ENCODE measurements around the gene HYDIN.
"Not testable (repeated sequence)": the region's sequence is repeated elsewhere in the genome, so short reads cannot be mapped to it uniquely, and the experiment has no call there.

DNA sequence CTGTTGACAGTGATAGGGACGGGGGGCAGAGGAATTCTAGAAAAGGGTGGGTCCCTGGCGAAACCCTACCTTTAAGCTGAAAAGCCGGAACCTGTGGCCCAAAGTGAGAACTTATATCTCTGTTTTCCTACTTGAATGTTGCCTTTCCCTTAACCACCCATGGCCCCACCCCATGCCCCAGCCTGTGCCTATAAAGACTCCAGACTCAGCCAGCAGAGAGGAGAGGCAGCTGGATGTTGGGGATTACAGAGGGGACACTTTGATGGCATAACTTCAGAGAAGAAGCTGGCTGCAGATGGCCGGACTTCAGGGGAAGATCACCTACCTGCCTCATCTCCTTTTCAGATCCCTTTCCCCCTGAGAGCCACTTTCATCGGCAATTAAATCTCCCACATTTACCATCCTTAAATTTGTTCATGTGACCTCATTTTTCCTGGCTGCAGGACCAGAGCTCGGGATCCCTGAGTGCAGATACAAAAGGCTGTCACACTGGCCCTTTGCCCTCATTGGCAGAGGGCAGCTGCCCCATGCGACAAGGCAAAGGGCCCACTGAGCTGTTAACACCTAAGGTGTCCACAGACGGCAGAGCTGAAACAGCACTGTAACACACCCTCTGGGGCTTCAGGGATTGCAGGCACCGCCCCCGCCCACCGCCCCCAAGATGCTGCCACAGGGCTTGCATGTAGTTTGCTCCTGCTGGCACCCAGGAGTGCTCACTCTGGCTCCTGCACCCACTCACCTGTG is 191.0 kb downstream of the HYDIN start:
- TF ChIP-seq, protein P1, sequence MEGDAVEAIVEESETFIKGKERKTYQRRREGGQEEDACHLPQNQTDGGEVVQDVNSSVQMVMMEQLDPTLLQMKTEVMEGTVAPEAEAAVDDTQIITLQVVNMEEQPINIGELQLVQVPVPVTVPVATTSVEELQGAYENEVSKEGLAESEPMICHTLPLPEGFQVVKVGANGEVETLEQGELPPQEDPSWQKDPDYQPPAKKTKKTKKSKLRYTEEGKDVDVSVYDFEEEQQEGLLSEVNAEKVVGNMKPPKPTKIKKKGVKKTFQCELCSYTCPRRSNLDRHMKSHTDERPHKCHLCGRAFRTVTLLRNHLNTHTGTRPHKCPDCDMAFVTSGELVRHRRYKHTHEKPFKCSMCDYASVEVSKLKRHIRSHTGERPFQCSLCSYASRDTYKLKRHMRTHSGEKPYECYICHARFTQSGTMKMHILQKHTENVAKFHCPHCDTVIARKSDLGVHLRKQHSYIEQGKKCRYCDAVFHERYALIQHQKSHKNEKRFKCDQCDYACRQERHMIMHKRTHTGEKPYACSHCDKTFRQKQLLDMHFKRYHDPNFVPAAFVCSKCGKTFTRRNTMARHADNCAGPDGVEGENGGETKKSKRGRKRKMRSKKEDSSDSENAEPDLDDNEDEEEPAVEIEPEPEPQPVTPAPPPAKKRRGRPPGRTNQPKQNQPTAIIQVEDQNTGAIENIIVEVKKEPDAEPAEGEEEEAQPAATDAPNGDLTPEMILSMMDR (IDR thresholded peaks at IDR 0.05 in 2 of 3, conservative IDR thresholded peaks at IDR 0.05 in 1 of 3; ENCODE audit: borderline replicate concordance in 1 of 3, insufficient read depth in 1 of 3, low read depth in 2 of 3, low read length in 2 of 3): not testable (repeated sequence)
- not testable (repeated sequence) for TF ChIP-seq POLR2A (IDR thresholded peaks at IDR 0.05; ENCODE audit: borderline replicate concordance, extremely low read depth, insufficient read depth, insufficient read length); RAD21 (IDR thresholded peaks at IDR 0.05; ENCODE audit: low read depth); TCF7L2 (IDR thresholded peaks at IDR 0.05; ENCODE audit: borderline replicate concordance, extremely low read depth, insufficient read depth, insufficient read length); YY1 (IDR thresholded peaks at IDR 0.05; ENCODE audit: extremely low read depth, insufficient replicate concordance, low read depth, low read length); SRF (IDR thresholded peaks at IDR 0.05; ENCODE audit: low read depth); JUND (IDR thresholded peaks at IDR 0.05); SP1 (IDR thresholded peaks at IDR 0.05; ENCODE audit: low read depth); CEBPB (IDR thresholded peaks at IDR 0.05; ENCODE audit: low read depth)
- TF ChIP-seq, protein P2, sequence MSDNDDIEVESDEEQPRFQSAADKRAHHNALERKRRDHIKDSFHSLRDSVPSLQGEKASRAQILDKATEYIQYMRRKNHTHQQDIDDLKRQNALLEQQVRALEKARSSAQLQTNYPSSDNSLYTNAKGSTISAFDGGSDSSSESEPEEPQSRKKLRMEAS (IDR thresholded peaks at IDR 0.05): not testable (repeated sequence)
